A549 (cell line): ENCODE measurements around the gene CPXM1.

Experiments used
- CBX8 ChIP-seq: fragments of 200-600 bp; sonication (generic); IDR thresholded peaks from 2 replicates; pipeline ENCODE4 v1.6.1; 2016
- CHD2 ChIP-seq: fragments of 150-350 bp; IDR thresholded peaks from 2 replicates; pipeline ENCODE4 v1.6.1; 2014; ENCODE audit warnings: low read length; ENCODE audit not compliant: partially characterized antibody
- CHD4 ChIP-seq: fragments of 200-600 bp; sonication (generic); IDR thresholded peaks from 2 replicates; pipeline ENCODE4 v1.6.1; 2016; ENCODE audit warnings: antibody characterized with exemption, mild to moderate bottlenecking, borderline replicate concordance
- EP300 ChIP-seq, 2 experiments: fragments of >200 bp; sonication (Bioruptor Twin); formaldehyde crosslinking; IDR thresholded peaks; 2 replicates in 1 of 2; 3 replicates in 1 of 2; pipeline ENCODE4 v1.6.1; 2016 to 2017
- JUN ChIP-seq, 2 experiments: fragments of >200 bp; sonication (Bioruptor Twin); formaldehyde crosslinking; IDR thresholded peaks; 2 replicates in 1 of 2; 3 replicates in 1 of 2; pipeline ENCODE4 v1.6.1; 2016 to 2017
- NR3C1 ChIP-seq: fragments of >200 bp; sonication (Bioruptor Twin); formaldehyde crosslinking; IDR thresholded peaks from 3 replicates; pipeline ENCODE4 v1.6.1; 2017
- POLR2A ChIP-seq: IDR thresholded peaks from 2 replicates; pipeline ENCODE4 v1.6.1; 2012; ENCODE audit warnings: mild to moderate bottlenecking, low read length
- RFX5 ChIP-seq: fragments of 450-650 bp; IDR thresholded peaks from 2 replicates; pipeline ENCODE4 v1.7.1; 2014; ENCODE audit warnings: antibody characterized with exemption, mild to moderate bottlenecking, moderate library complexity
- SREBF2 ChIP-seq: fragments of 450-650 bp; IDR thresholded peaks from 2 replicates; pipeline ENCODE4 v1.6.1; 2014; ENCODE audit warnings: mild to moderate bottlenecking, moderate library complexity
- TF ChIP-seq, protein P1 (sequence below): fragments of >200 bp; sonication (Bioruptor Twin); formaldehyde crosslinking; IDR thresholded peaks from 3 replicates; pipeline ENCODE4 v1.5.1; 2016
- TF ChIP-seq, protein P2 (sequence below): fragments of >200 bp; sonication (Bioruptor Twin); formaldehyde crosslinking; IDR thresholded peaks from 3 replicates; pipeline ENCODE4 v1.6.1; 2016
- TF ChIP-seq, protein P3 (sequence below): IDR thresholded peaks from 2 replicates; pipeline ENCODE4 v1.6.1; 2012; ENCODE audit warnings: low read depth, borderline replicate concordance

DNA sequence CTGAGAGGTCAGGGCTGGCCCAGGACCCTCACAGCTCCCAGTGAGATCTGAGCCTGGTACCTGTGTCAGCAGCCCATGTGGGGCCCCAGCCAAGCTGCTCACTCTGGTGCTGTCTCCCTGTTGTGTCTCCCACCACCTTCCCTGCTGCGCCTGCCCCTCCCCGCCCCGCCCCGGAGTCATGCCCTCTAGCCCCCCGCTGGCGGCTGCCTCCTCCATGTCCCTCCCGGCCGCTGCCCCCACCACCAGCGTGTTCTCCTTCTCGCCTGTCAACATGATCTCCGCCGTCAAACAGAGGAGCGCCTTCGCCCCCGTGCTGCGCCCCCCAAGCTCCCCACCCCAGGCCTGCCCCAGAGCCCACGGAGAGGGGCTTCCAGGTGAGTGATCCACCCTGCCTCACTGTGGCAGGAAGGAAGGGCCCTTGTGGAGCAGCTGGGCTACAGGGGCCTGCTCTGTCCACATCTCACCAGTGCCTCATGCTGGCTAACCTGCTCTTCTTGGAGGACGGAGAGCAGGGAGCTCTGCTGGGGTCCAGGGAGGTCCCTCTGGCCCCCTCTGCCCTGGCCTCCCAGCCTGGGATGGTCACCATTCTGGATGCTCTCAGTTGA lies 44.9 kb downstream of the CPXM1 start:
- TF ChIP-seq POLR2A (no peak), CHD2 (no peak), SREBF2 (no peak), RFX5 (no peak), EP300 (IDR thresholded peaks at IDR 0.05) (no peak), CBX8 (no peak), JUN (IDR thresholded peaks at IDR 0.05) (no peak), CHD4 (no peak), NR3C1 (no peak)
- TF ChIP-seq, protein P1, sequence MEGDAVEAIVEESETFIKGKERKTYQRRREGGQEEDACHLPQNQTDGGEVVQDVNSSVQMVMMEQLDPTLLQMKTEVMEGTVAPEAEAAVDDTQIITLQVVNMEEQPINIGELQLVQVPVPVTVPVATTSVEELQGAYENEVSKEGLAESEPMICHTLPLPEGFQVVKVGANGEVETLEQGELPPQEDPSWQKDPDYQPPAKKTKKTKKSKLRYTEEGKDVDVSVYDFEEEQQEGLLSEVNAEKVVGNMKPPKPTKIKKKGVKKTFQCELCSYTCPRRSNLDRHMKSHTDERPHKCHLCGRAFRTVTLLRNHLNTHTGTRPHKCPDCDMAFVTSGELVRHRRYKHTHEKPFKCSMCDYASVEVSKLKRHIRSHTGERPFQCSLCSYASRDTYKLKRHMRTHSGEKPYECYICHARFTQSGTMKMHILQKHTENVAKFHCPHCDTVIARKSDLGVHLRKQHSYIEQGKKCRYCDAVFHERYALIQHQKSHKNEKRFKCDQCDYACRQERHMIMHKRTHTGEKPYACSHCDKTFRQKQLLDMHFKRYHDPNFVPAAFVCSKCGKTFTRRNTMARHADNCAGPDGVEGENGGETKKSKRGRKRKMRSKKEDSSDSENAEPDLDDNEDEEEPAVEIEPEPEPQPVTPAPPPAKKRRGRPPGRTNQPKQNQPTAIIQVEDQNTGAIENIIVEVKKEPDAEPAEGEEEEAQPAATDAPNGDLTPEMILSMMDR: no peak
- TF ChIP-seq, protein P2, sequence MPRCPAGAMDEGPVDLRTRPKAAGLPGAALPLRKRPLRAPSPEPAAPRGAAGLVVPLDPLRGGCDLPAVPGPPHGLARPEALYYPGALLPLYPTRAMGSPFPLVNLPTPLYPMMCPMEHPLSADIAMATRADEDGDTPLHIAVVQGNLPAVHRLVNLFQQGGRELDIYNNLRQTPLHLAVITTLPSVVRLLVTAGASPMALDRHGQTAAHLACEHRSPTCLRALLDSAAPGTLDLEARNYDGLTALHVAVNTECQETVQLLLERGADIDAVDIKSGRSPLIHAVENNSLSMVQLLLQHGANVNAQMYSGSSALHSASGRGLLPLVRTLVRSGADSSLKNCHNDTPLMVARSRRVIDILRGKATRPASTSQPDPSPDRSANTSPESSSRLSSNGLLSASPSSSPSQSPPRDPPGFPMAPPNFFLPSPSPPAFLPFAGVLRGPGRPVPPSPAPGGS: no peak
- TF ChIP-seq, protein P3, sequence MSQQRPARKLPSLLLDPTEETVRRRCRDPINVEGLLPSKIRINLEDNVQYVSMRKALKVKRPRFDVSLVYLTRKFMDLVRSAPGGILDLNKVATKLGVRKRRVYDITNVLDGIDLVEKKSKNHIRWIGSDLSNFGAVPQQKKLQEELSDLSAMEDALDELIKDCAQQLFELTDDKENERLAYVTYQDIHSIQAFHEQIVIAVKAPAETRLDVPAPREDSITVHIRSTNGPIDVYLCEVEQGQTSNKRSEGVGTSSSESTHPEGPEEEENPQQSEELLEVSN: no peak
